ENCODE measurements around the gene SYF2. TPM values are rescaled to one million over a fixed set of nuclear protein-coding genes. Genes with fewer than 3 reads are reported as not detected.
"Not testable (repeated sequence)": the region's sequence is repeated elsewhere in the genome, so short reads cannot be mapped to it uniquely, and the experiment has no call there.

SYF2 gene
- total RNA-seq, 2 donors from 2014 or later, result 46.5 to 51.0 TPM

DNA sequence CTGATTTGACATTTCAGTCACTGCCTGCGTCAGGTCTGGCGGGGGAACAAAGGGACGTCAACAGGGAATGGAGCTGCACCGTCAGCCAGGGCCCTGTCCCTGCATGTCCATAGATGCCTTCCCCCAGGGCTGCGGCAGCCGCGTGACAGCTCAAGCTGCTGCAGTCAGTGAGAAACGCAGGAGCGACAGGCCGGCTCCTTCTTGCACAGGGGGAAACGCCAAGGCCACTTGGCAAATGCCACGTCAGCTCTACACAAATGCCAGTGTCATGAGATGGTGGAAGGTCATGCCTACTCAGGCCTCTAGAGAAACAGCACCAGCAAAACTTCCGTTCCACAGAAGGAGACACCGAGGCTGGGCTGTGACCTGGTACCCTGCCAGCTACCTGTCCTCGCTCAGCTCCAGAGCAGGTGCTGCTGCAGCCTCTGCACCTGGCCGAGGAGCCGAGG, 37.7 kb downstream of the SYF2 start:
- H3K36me3 ChIP-seq, result no peaks in the 10 kb centered on the region
- no peaks in the 10 kb centered on the region for H3K27me3 ChIP-seq (replicated peaks; ENCODE audit: insufficient read depth)
- no peaks in the 10 kb centered on the region for H3K4me1 ChIP-seq (replicated peaks)
- peak; percentile 74 for TF ChIP-seq POLR2AphosphoS5 (IDR thresholded peaks at IDR 0.05)
- peak in 1 of 4 experiments; percentile 14 for TF ChIP-seq CTCF (IDR thresholded peaks at IDR 0.05)
- no peak for TF ChIP-seq POLR2A (IDR thresholded peaks at IDR 0.05)
- intact Hi-C loops (cut with DNase I), result no loop called here
- DNase-seq (ENCODE audit: low spot score), result peak; percentile 77
- H3K27ac ChIP-seq, result no peak overlapping the region
- 39% methylated on average over 17 of the region's 17 CpGs for WGBS
- no peaks in the 10 kb centered on the region for H3K9me3 ChIP-seq
- no peak overlapping the region for H3K4me3 ChIP-seq

- intact Hi-C loops (cut with DNase I), result no loop called here
- TF ChIP-seq POLR2A (IDR thresholded peaks at IDR 0.05) (no peak), POLR2AphosphoS5 (IDR thresholded peaks at IDR 0.05) (no peak), CTCF (IDR thresholded peaks at IDR 0.05) (no peak)
- Histone ChIP-seq H3K27ac (no peak overlapping the region), H3K4me1 (replicated peaks) (no peaks in the 10 kb centered on the region), H3K9me3 (no peaks in the 10 kb centered on the region), H3K4me3 (no peak overlapping the region), H3K27me3 (replicated peaks; ENCODE audit: insufficient read depth) (no peaks in the 10 kb centered on the region), H3K36me3 (no peaks in the 10 kb centered on the region)
- no peak for DNase-seq (ENCODE audit: low spot score)
- WGBS, result 59% methylated on average over 8 of the region's 8 CpGs
These were observed 38.2 kb downstream of the SYF2 start for GRCh38 chr1:25194054-25194453.

DNA sequence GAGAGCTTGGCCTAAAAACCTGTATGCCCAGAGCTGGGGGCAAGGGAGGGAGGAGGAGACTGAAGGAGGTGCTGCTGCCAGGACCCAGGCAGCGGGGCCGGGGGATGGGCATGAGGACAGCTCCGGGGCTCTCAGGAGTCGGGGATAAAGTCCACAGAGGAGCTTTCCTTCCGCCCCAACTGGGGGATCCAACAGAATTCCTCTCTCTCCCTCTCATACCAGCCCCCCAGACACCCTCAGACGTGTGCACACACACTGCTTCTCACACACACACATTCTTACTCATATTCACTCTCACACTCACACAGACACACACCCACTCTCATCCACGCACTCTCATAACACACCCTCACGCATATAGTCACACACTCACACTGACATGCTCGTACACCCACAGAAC, 39.1 kb downstream of the SYF2 start:
- DNase-seq (ENCODE audit: low spot score), result no peak
- no peak for TF ChIP-seq POLR2AphosphoS5 (IDR thresholded peaks at IDR 0.05)
- no peak for TF ChIP-seq POLR2A (IDR thresholded peaks at IDR 0.05)
- TF ChIP-seq CTCF (IDR thresholded peaks at IDR 0.05), result no peak
- Histone ChIP-seq H3K36me3 (no peaks in the 10 kb centered on the region), H3K9me3 (no peaks in the 10 kb centered on the region), H3K4me1 (replicated peaks) (no peaks in the 10 kb centered on the region), H3K27ac (no peak overlapping the region), H3K4me3 (no peak overlapping the region), H3K27me3 (replicated peaks; ENCODE audit: insufficient read depth) (no peaks in the 10 kb centered on the region)
- intact Hi-C loops (cut with DNase I), result no loop called here
- 61% methylated on average over 9 of the region's 9 CpGs for WGBS

DNA sequence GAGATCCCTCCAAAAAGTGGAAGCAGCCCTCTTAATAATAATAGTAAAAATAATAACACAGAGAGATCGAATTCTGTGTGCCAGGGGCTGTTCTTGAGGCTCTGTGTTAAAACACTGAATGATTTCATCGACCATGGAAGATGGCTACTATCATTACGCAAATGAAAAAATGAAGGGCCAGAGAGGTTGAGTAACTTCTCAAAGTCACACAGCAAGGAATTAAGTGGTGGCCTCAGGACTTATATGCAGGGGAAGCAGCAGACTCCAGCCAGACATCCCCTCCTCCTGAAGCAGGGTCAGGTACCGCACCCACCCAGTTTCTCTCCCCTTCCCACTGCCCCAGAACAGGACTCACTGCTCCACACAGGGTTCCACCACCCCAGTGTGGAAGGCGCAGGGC, 40.1 kb downstream of the SYF2 start:
- H3K4me3 ChIP-seq, result no peak overlapping the region
- WGBS, result 94% methylated on average over 5 of the region's 5 CpGs
- intact Hi-C loops (cut with DNase I), result no loop called here
- no peaks in the 10 kb centered on the region for H3K4me1 ChIP-seq (replicated peaks)
- no peak for DNase-seq (ENCODE audit: low spot score)
- H3K9me3 ChIP-seq, result no peaks in the 10 kb centered on the region
- TF ChIP-seq POLR2A (IDR thresholded peaks at IDR 0.05) (no peak), CTCF (IDR thresholded peaks at IDR 0.05) (no peak), POLR2AphosphoS5 (IDR thresholded peaks at IDR 0.05) (no peak)
- no peak overlapping the region for H3K27ac ChIP-seq
- H3K36me3 ChIP-seq, result no peaks in the 10 kb centered on the region
- H3K27me3 ChIP-seq (replicated peaks; ENCODE audit: insufficient read depth), result no peaks in the 10 kb centered on the region

DNA sequence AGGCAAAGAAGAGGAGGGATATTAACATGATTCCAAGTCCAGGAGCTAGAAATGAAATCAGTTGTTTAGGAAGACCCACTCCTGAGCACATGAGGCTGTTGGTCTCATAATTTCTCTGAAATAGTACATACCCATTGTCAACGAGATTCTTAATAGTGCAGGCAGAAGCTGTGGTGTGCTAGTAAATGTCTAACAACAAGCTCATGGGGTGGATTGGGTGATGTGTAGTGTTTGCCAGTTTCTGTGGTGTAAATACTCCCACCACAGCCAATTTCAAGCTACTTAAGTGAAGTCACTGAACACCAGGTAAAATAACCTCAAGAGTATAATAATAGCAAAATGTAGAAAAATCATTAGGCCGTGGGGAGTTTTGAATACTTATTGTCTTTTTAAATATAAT, 42.0 kb downstream of the SYF2 start:
- no peaks in the 10 kb centered on the region for H3K36me3 ChIP-seq
- DNase-seq (ENCODE audit: low spot score), result no peak
- TF ChIP-seq POLR2A (IDR thresholded peaks at IDR 0.05) (no peak), POLR2AphosphoS5 (IDR thresholded peaks at IDR 0.05) (no peak), CTCF (IDR thresholded peaks at IDR 0.05) (no peak)
- no peaks in the 10 kb centered on the region for H3K27me3 ChIP-seq (replicated peaks; ENCODE audit: insufficient read depth)
- H3K4me3 ChIP-seq, result no peak overlapping the region
- no peaks in the 10 kb centered on the region for H3K9me3 ChIP-seq
- intact Hi-C loops (cut with DNase I), result no loop called here
- WGBS, result 82% methylated on average over 2 of the region's 2 CpGs
- H3K27ac ChIP-seq, result no peak overlapping the region
- H3K4me1 ChIP-seq (replicated peaks), result no peaks in the 10 kb centered on the region

DNA sequence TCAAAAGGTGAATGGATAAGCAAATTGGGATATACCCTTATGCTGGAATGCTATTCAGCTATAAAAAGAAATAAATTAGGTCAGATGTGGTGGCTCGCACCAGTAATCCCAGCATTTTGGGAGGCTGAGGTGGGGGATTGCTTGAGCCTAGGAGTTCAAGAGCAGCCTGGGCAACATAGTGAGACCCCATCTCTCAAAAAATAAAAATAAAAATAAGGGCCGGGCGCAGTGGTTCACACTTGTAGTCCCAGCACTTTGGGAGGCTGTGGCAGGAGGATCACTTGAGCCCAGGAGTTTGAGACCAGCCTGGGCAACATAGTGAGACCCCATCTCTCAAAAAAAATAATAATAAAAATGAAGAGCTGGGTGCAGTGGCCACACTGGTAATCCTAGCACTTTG, 44.4 kb downstream of the SYF2 start:
- intact Hi-C loops (cut with DNase I); DNase-seq (ENCODE audit: low spot score); H3K27ac ChIP-seq; H3K9me3 ChIP-seq; H3K4me3 ChIP-seq; H3K36me3 ChIP-seq; H3K27me3 ChIP-seq (replicated peaks; ENCODE audit: insufficient read depth); H3K4me1 ChIP-seq (replicated peaks): not testable (repeated sequence)
- 94% methylated on average over 3 of the region's 3 CpGs for WGBS
